HG02840 (cell line): Measurements from ENCODE around the gene KIF21B.

Source experiments
- ATAC-seq: cut with Tn5 transposase; IDR thresholded peaks from one replicate; pipeline ENCODE4 v1.9.1; 2021; ENCODE audit warnings: mild to moderate bottlenecking, moderate library complexity, moderate number of reproducible peaks; ENCODE audit not compliant: unreplicated experiment, low FRiP score

Gene KIF21B

GRCh38 chr1:201044119-201044518 lies 20.6 kb upstream of the KIF21B start:
- ATAC-seq, result no peak

GRCh38 chr1:201042779-201043461 lies 19.4 kb upstream of the KIF21B start:
- no peak for ATAC-seq

- ATAC-seq, result no peak
These were observed 17.5 kb upstream of the KIF21B start for GRCh38 chr1:201041011-201041410.

GRCh38 chr1:201039876-201040275 lies 16.4 kb upstream of the KIF21B start:
- ATAC-seq, result no peak

GRCh38 chr1:201039418-201039817 lies 15.9 kb upstream of the KIF21B start:
- no peak for ATAC-seq

GRCh38 chr1:201038186-201038876 lies 14.8 kb upstream of the KIF21B start:
- ATAC-seq, result no peak

GRCh38 chr1:201036188-201036842 lies 12.8 kb upstream of the KIF21B start:
- no peak for ATAC-seq

- no peak for ATAC-seq
These were observed 11.2 kb upstream of the KIF21B start for GRCh38 chr1:201034671-201035070.

GRCh38 chr1:201032408-201032807 lies 8.9 kb upstream of the KIF21B start:
- ATAC-seq, result no peak

GRCh38 chr1:201028461-201028889 lies 5.0 kb upstream of the KIF21B start:
- no peak for ATAC-seq

- ATAC-seq, result no peak
These were observed 3.3 kb upstream of the KIF21B start for GRCh38 chr1:201026836-201027235.

GRCh38 chr1:201026234-201026633 lies 2.7 kb upstream of the KIF21B start:
- ATAC-seq, result no peak

GRCh38 chr1:201025571-201026002 lies 2.1 kb upstream of the KIF21B start:
- ATAC-seq, result no peak

- no peak for ATAC-seq
These were observed 1.1 kb upstream of the KIF21B start for GRCh38 chr1:201024625-201024998.

- ATAC-seq, result no peak
These were observed 558 bp upstream of the KIF21B start for GRCh38 chr1:201023920-201024624.

GRCh38 chr1:201022820-201023516 lies 546 bp downstream of the KIF21B start:
- peak; percentile 3 for ATAC-seq

- no peak for ATAC-seq
These were observed 1.1 kb downstream of the KIF21B start for GRCh38 chr1:201022493-201022819.

- no peak for ATAC-seq
These were observed 1.7 kb downstream of the KIF21B start for GRCh38 chr1:201021630-201022492.

GRCh38 chr1:201020721-201021629 lies 2.5 kb downstream of the KIF21B start:
- no peak for ATAC-seq
